Effector memory CD4-positive, alpha-beta T cell (primary cell): ENCODE measurements around the gene CKAP2.
"Not testable (repeated sequence)": the region's sequence is repeated elsewhere in the genome, so short reads cannot be mapped to it uniquely, and the experiment has no call there.

Source experiments
- DNase-seq, 3 donors: peaks; one replicate each; pipeline ENCODE4 v3.0.0-alpha.2; 2020
- H3K27ac ChIP-seq: 2 replicates; pipeline ENCODE4 v1.7.0; 2013; ENCODE audit warnings: mild to moderate bottlenecking, low read length, moderate library complexity; ENCODE audit not compliant: insufficient read depth, poor library complexity, severe bottlenecking
- H3K27me3 ChIP-seq: replicated peaks from 2 replicates; pipeline ENCODE4 v1.7.0; 2013; ENCODE audit warnings: mild to moderate bottlenecking, low read length; ENCODE audit not compliant: insufficient read depth, control insufficient read depth, poor library complexity, severe bottlenecking
- H3K36me3 ChIP-seq: 2 replicates; pipeline ENCODE4 v1.7.0; 2013; ENCODE audit warnings: mild to moderate bottlenecking, low read length, moderate library complexity; ENCODE audit not compliant: control insufficient read depth, insufficient read depth
- H3K4me1 ChIP-seq: 2 replicates; pipeline ENCODE4 v1.7.0; 2013; ENCODE audit warnings: low read length, mild to moderate bottlenecking; ENCODE audit not compliant: control insufficient read depth, insufficient read depth, poor library complexity, severe bottlenecking
- H3K4me3 ChIP-seq: 2 replicates; pipeline ENCODE4 v1.7.0; 2013; ENCODE audit warnings: low read length, low read depth, mild to moderate bottlenecking; ENCODE audit not compliant: insufficient read depth, poor library complexity, severe bottlenecking
- H3K9me3 ChIP-seq: 2 replicates; pipeline ENCODE4 v1.7.0; 2013; ENCODE audit warnings: mild to moderate bottlenecking, low read length, moderate library complexity; ENCODE audit not compliant: control insufficient read depth

CKAP2 gene

GRCh38 chr13:52523323-52523722, 68.0 kb downstream of the CKAP2 start:
- H3K9me3 ChIP-seq = not testable (repeated sequence)

More at GRCh38 chr13:52523323-52523722, 68.0 kb downstream of the CKAP2 start:
- not testable (repeated sequence) for H3K36me3 ChIP-seq, H3K4me1 ChIP-seq, H3K4me3 ChIP-seq, H3K27me3 ChIP-seq, H3K27ac ChIP-seq, DNase-seq
